Calu3 (cell line): ENCODE results near the gene MAPKAPK3. TPM values are rescaled to one million over a fixed set of nuclear protein-coding genes. Genes with fewer than 3 reads are reported as not detected.

Source experiments
- BruUV-seq: library from RNA; stranded (reverse); fragments of 400-500 nt; replicated peaks from 2 replicates; lab custom pipeline; 2021; lab: Mats Ljungman, UMichigan
- CTCF ChIA-PET: fragments of 300-600 bp; sonication (Branson Sonifier 250); formaldehyde crosslinking; loops from one replicate; lab custom pipeline; 2022; ENCODE audit warnings: antibody characterized with exemption; lab: Charles Lee
- DNase-seq: peaks from one replicate; pipeline ENCODE4 v3.0.0; 2022
- H3K27ac Mint-ChIP-seq: one replicate; pipeline ENCODE4 v1.8.0; 2022; ENCODE audit warnings: mixed read lengths; ENCODE audit not compliant: unreplicated experiment
- H3K27me3 Mint-ChIP-seq: one replicate; pipeline ENCODE4 v1.8.0; 2022; ENCODE audit warnings: mixed read lengths; ENCODE audit not compliant: unreplicated experiment
- H3K36me3 Mint-ChIP-seq: one replicate; pipeline ENCODE4 v1.8.0; 2022; ENCODE audit warnings: mild to moderate bottlenecking, moderate library complexity, mixed read lengths; ENCODE audit not compliant: insufficient read depth, unreplicated experiment
- H3K4me1 Mint-ChIP-seq: one replicate; pipeline ENCODE4 v1.8.0; 2022; ENCODE audit warnings: mild to moderate bottlenecking, low read depth, mixed read lengths; ENCODE audit not compliant: unreplicated experiment
- H3K4me3 Mint-ChIP-seq: one replicate; pipeline ENCODE4 v1.8.0; 2022; ENCODE audit warnings: mild to moderate bottlenecking, low read depth, moderate library complexity, mixed read lengths; ENCODE audit not compliant: unreplicated experiment
- H3K9me3 Mint-ChIP-seq: one replicate; pipeline ENCODE4 v1.8.0; 2022; ENCODE audit warnings: low read depth, mixed read lengths; ENCODE audit not compliant: unreplicated experiment
- intact Hi-C: fragments of 100-400 bp; cut with micrococcal nuclease; formaldehyde crosslinking; loops from one replicate; pipeline ENCODE4 v1.10.0; 2022; ENCODE audit not compliant: unreplicated experiment
- total RNA-seq: library from RNA; stranded (reverse); gene quantifications from 2 replicates; pipeline ENCODE4 v1.2.3, GENCODE V29; 2022
- TF ChIP-seq, protein P1 (sequence below): fragments of 200-600 bp; IDR thresholded peaks from one replicate; pipeline ENCODE4 v1.8.0; 2022; ENCODE audit warnings: antibody characterized with exemption; ENCODE audit not compliant: unreplicated experiment

The MAPKAPK3 gene
- total RNA-seq, 1 experiment from 2014 or later: 40.6 TPM

- intact Hi-C loops: no loop called here
- CTCF ChIA-PET: no interaction called here
- TF ChIP-seq, protein P1, sequence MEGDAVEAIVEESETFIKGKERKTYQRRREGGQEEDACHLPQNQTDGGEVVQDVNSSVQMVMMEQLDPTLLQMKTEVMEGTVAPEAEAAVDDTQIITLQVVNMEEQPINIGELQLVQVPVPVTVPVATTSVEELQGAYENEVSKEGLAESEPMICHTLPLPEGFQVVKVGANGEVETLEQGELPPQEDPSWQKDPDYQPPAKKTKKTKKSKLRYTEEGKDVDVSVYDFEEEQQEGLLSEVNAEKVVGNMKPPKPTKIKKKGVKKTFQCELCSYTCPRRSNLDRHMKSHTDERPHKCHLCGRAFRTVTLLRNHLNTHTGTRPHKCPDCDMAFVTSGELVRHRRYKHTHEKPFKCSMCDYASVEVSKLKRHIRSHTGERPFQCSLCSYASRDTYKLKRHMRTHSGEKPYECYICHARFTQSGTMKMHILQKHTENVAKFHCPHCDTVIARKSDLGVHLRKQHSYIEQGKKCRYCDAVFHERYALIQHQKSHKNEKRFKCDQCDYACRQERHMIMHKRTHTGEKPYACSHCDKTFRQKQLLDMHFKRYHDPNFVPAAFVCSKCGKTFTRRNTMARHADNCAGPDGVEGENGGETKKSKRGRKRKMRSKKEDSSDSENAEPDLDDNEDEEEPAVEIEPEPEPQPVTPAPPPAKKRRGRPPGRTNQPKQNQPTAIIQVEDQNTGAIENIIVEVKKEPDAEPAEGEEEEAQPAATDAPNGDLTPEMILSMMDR: no peak
- H3K27me3 Mint-ChIP-seq: no peaks in the 10 kb centered on the region
- H3K4me1 Mint-ChIP-seq: peaks cover 30% of the 10 kb centered on the region
- H3K9me3 Mint-ChIP-seq: no peaks in the 10 kb centered on the region
- H3K4me3 Mint-ChIP-seq: no peak overlapping the region
- BruUV-seq: no TSS peak
- DNase-seq: no peak
- peaks cover 3% of the 10 kb centered on the region for H3K36me3 Mint-ChIP-seq
- H3K27ac Mint-ChIP-seq: no peak overlapping the region
Measured at GRCh38 chr3:50632450-50632849, 15.5 kb downstream of the MAPKAPK3 start.

DNA sequence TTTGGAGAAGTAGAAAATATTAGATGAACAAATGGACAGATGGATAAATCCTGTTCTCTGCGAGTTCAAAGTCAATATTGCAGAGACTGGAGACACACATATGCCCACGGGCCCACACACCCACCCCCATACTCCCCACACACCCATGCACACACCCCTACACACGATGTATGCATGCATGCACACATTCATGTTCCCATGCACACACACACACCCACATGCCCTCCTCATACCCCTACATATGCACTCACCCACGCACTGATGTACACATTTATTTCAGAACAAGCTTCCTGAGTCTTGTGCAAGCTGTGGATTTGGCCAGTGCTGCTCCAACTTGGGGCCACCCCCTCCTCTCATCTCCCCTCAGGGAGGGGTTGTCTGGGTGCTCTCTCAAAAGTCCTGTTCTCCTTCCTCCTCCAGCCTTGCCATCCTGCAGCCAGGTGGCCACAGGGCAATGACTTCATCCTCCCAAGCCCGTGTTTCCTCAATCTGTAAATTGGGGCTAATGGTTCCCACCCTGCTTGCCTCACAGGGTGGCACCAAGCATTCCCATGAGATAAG lies 16.4 kb downstream of the MAPKAPK3 start:
- DNase-seq: no peak
- Mint-ChIP-seq H3K9me3 (no peaks in the 10 kb centered on the region), H3K27me3 (no peaks in the 10 kb centered on the region), H3K27ac (no peak overlapping the region), H3K4me3 (no peak overlapping the region), H3K4me1 (peaks cover 21% of the 10 kb centered on the region), H3K36me3 (no peaks in the 10 kb centered on the region)
- BruUV-seq: no TSS peak
- TF ChIP-seq, protein P1: no peak
- intact Hi-C loops: no loop called here
- CTCF ChIA-PET: interaction anchor here (0.6 to 1.1 kb wide), 2 partner anchors 20 to 26 kb away, joined by 3 to 7 read pairs; no protein-coding TSS in a partner anchor

- BruUV-seq: no TSS peak
- Mint-ChIP-seq H3K4me1 (peaks cover 17% of the 10 kb centered on the region), H3K4me3 (no peak overlapping the region), H3K27me3 (no peaks in the 10 kb centered on the region), H3K9me3 (no peaks in the 10 kb centered on the region), H3K27ac (no peak overlapping the region), H3K36me3 (no peaks in the 10 kb centered on the region)
- intact Hi-C loops: no loop called here
- TF ChIP-seq, protein P1: no peak
- DNase-seq: no peak
- CTCF ChIA-PET: interaction anchor here (0.7 kb wide), 1 partner anchor 9 kb away, joined by 7 read pairs; no protein-coding TSS in a partner anchor
Measured at GRCh38 chr3:50635066-50635465, 18.1 kb downstream of the MAPKAPK3 start.

- no peaks in the 10 kb centered on the region for H3K27me3 Mint-ChIP-seq
- no peaks in the 10 kb centered on the region for H3K36me3 Mint-ChIP-seq
- H3K9me3 Mint-ChIP-seq: no peaks in the 10 kb centered on the region
- H3K27ac Mint-ChIP-seq: no peak overlapping the region
- intact Hi-C loops: no loop called here
- TF ChIP-seq, protein P1: no peak
- BruUV-seq: no TSS peak
- no peak for DNase-seq
- H3K4me3 Mint-ChIP-seq: no peak overlapping the region
- CTCF ChIA-PET: no interaction called here
- H3K4me1 Mint-ChIP-seq: peaks cover 17% of the 10 kb centered on the region
Measured at GRCh38 chr3:50637011-50637410, 20.1 kb downstream of the MAPKAPK3 start.
